Measurements from ENCODE around the gene MCF2L2. TPM values are rescaled to one million over a fixed set of nuclear protein-coding genes. Genes with fewer than 3 reads are reported as not detected.

Gene MCF2L2
- total and polyA plus RNA-seq, 2 experiments from 2014 or later: 6.7 to 14.6 TPM

DNA sequence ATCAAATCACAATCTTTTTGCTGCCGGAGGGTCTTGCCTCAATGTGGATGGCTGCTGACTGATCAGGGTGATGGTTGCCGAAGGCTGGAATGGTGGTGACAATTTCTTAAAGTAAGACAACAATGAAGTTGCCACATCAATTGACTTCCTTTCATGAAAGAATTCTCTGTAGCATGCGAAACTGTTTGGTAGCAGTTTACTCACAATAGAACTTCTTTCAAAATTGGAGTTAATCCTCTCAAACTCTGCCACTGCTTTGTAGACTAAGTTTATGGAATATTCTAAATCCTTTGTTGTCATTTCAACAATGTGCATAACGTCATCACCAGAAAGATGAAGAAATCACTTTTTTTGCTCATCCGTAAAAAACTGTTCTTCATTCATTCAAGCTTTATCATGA lies 109.5 kb downstream of the MCF2L2 start (continued):
- TF ChIP-seq ZNF462 (CRISPR knock-in tag; IDR thresholded peaks at IDR 0.05) (no peak), JUNB (IDR thresholded peaks at IDR 0.05; ENCODE audit: unreplicated experiment) (no peak), EZH2phosphoT487 (IDR thresholded peaks at IDR 0.05; ENCODE audit: unreplicated experiment) (no peak), ZNF331 (CRISPR knock-in tag; IDR thresholded peaks at IDR 0.05; ENCODE audit: low read depth) (no peak), REST (IDR thresholded peaks at IDR 0.05; ENCODE audit: unreplicated experiment) (no peak)
- TF ChIP-seq, protein P1, sequence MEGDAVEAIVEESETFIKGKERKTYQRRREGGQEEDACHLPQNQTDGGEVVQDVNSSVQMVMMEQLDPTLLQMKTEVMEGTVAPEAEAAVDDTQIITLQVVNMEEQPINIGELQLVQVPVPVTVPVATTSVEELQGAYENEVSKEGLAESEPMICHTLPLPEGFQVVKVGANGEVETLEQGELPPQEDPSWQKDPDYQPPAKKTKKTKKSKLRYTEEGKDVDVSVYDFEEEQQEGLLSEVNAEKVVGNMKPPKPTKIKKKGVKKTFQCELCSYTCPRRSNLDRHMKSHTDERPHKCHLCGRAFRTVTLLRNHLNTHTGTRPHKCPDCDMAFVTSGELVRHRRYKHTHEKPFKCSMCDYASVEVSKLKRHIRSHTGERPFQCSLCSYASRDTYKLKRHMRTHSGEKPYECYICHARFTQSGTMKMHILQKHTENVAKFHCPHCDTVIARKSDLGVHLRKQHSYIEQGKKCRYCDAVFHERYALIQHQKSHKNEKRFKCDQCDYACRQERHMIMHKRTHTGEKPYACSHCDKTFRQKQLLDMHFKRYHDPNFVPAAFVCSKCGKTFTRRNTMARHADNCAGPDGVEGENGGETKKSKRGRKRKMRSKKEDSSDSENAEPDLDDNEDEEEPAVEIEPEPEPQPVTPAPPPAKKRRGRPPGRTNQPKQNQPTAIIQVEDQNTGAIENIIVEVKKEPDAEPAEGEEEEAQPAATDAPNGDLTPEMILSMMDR (conservative IDR thresholded peaks at IDR 0.05; ENCODE audit: low read depth in 2 of 2): no peak

Data from GM23338 (cell line).